ENCODE measurements around the gene MCTP2.

Gene MCTP2

GRCh38 chr15:94295275-94295674, 63.9 kb downstream of the MCTP2 start:
- Histone ChIP-seq H3K4me3 (ENCODE audit: low read depth, low read length) (no peak overlapping the region), H3K27ac (no peak overlapping the region), H3K9me3 (ENCODE audit: severe bottlenecking) (no peaks in the 10 kb centered on the region), H3K27me3 (ENCODE audit: insufficient read depth, low read depth, severe bottlenecking) (peaks cover 54% of the 10 kb centered on the region), H3K36me3 (no peaks in the 10 kb centered on the region)
- DNase-seq, result no peak
- TF ChIP-seq CTCF (IDR thresholded peaks at IDR 0.05; ENCODE audit: low read depth, low read length), result no peak

DNA sequence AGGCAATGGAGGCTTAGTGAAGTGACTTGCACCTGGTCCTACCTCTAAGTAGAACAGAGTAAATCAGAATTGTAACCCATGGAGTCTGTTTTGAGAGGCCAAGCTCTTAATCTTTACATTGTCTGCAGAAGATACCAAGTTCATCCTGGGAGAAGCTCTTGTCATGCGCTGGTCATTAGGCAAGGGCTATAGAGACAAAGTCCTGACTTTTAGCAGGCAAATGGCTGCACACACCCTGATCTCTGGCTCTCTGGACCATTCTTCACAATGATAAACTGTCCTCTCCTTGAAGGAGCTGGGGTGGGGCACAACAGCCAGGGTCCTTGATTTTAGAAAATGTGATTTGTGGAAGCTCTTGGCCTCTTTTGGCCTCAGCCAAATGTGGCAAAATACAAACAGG, 65.4 kb downstream of the MCTP2 start:
- no peaks in the 10 kb centered on the region for H3K36me3 ChIP-seq
- no peak overlapping the region for H3K27ac ChIP-seq
- peaks cover 48% of the 10 kb centered on the region for H3K27me3 ChIP-seq (ENCODE audit: insufficient read depth, low read depth, severe bottlenecking)
- no peak for DNase-seq
- TF ChIP-seq CTCF (IDR thresholded peaks at IDR 0.05; ENCODE audit: low read depth, low read length), result no peak
- no peak overlapping the region for H3K4me3 ChIP-seq (ENCODE audit: low read depth, low read length)
- no peaks in the 10 kb centered on the region for H3K9me3 ChIP-seq (ENCODE audit: severe bottlenecking)

DNA sequence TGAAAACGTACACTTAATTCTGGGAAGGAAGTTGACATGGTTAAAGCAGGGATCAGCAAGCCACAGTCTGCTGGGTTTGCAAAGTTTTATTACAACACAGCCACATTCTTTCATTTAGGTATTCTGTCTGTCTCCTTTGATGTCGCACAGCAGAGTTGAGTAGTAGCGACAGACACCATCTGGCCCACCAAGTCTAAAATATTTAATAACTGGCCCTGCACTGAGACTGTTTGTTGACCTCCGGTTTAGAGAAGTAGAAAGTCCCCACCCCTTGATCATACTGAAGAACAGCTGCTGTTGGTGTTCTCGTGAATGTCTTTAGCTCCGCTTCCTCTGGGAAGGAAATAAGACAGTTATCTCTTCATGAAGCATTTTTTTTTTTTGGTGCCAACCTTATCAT, 66.2 kb downstream of the MCTP2 start:
- Histone ChIP-seq H3K9me3 (ENCODE audit: severe bottlenecking) (no peaks in the 10 kb centered on the region), H3K36me3 (no peaks in the 10 kb centered on the region), H3K27me3 (ENCODE audit: insufficient read depth, low read depth, severe bottlenecking) (peaks cover 55% of the 10 kb centered on the region), H3K27ac (no peak overlapping the region), H3K4me3 (ENCODE audit: low read depth, low read length) (no peak overlapping the region)
- no peak for TF ChIP-seq CTCF (IDR thresholded peaks at IDR 0.05; ENCODE audit: low read depth, low read length)
- no peak for DNase-seq

GRCh38 chr15:94298364-94298763, 67.0 kb downstream of the MCTP2 start:
- DNase-seq, result no peak
- no peaks in the 10 kb centered on the region for H3K9me3 ChIP-seq (ENCODE audit: severe bottlenecking)
- peaks cover 57% of the 10 kb centered on the region for H3K27me3 ChIP-seq (ENCODE audit: insufficient read depth, low read depth, severe bottlenecking)
- H3K36me3 ChIP-seq, result no peaks in the 10 kb centered on the region
- no peak overlapping the region for H3K4me3 ChIP-seq (ENCODE audit: low read depth, low read length)
- no peak overlapping the region for H3K27ac ChIP-seq
- no peak for TF ChIP-seq CTCF (IDR thresholded peaks at IDR 0.05; ENCODE audit: low read depth, low read length)

- Histone ChIP-seq H3K27me3 (ENCODE audit: insufficient read depth, low read depth, severe bottlenecking) (peaks cover 51% of the 10 kb centered on the region), H3K36me3 (no peaks in the 10 kb centered on the region), H3K9me3 (ENCODE audit: severe bottlenecking) (no peaks in the 10 kb centered on the region), H3K4me3 (ENCODE audit: low read depth, low read length) (no peak overlapping the region), H3K27ac (no peak overlapping the region)
- DNase-seq, result no peak
- TF ChIP-seq CTCF (IDR thresholded peaks at IDR 0.05; ENCODE audit: low read depth, low read length), result no peak
These were observed 69.3 kb downstream of the MCTP2 start for GRCh38 chr15:94300612-94301011.

- no peak for DNase-seq
These were observed 73.8 kb downstream of the MCTP2 start for GRCh38 chr15:94305133-94305532.

More at GRCh38 chr15:94305133-94305532, 73.8 kb downstream of the MCTP2 start:
- H3K27ac ChIP-seq, result no peak overlapping the region
- H3K4me3 ChIP-seq (ENCODE audit: low read depth, low read length), result no peak overlapping the region
- no peaks in the 10 kb centered on the region for H3K9me3 ChIP-seq (ENCODE audit: severe bottlenecking)
- H3K36me3 ChIP-seq, result no peaks in the 10 kb centered on the region
- peaks cover 42% of the 10 kb centered on the region for H3K27me3 ChIP-seq (ENCODE audit: insufficient read depth, low read depth, severe bottlenecking)
- TF ChIP-seq CTCF (IDR thresholded peaks at IDR 0.05; ENCODE audit: low read depth, low read length), result no peak

Measured in WERI-Rb-1 (cell line).